PFSK-1 (cell line): ENCODE data around the gene C17orf75.

ENCODE experiments used
- FOXP2 ChIP-seq: optimal IDR thresholded peaks from 2 replicates; pipeline ENCODE3; 2011; ENCODE audit warnings: borderline replicate concordance, control low read depth, inconsistent platforms; ENCODE audit not compliant: insufficient read depth; ENCODE audit errors: extremely low read length, extremely low read depth
- POLR2AphosphoS5 ChIP-seq: IDR thresholded peaks from 2 replicates; pipeline ENCODE4 v1.6.1; 2012; ENCODE audit warnings: low read depth, mild to moderate bottlenecking, control low read depth, low read length, moderate library complexity
- REST ChIP-seq, 2 experiments: IDR thresholded peaks; 2 replicates each; pipeline versions ENCODE4 v1.6.1 to v1.8.0; 2011 to 2012; ENCODE audit warnings: low read depth in 2 of 2, low read length in 2 of 2, control low read depth in 1 of 2, inconsistent platforms in 1 of 2, mild to moderate bottlenecking in 1 of 2, moderate library complexity in 1 of 2; ENCODE audit not compliant: insufficient read depth in 1 of 2
- SIN3A ChIP-seq: IDR thresholded peaks from 2 replicates; pipeline ENCODE4 v1.6.1; 2012; ENCODE audit warnings: mild to moderate bottlenecking, low read length, moderate library complexity, borderline replicate concordance; ENCODE audit not compliant: insufficient read depth
- TAF1 ChIP-seq: IDR thresholded peaks from 2 replicates; pipeline ENCODE4 v1.6.1; 2012; ENCODE audit warnings: low read length, control low read depth, borderline replicate concordance; ENCODE audit not compliant: insufficient read depth

C17orf75 gene

DNA sequence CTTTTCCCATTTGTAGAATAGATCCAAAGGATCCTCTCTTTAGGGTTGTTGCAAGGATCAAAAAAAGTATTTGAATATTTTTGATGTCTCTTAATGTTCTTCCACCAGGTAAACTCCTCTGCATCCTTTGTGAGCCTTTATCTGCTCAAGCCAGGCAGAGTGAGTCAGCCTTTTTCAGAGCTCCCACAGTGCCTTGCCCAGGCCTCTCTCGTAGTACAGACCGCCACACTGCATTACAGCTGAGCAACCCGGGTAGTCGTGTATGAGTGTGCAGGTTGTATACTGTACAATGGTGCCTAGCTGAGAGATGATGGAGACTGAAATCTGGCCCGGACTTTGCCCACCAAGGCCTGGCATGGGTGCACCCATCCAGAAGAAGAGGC is 55.5 kb downstream of the C17orf75 start:
- TF ChIP-seq FOXP2: no peak
- no peak for TF ChIP-seq POLR2AphosphoS5
- TF ChIP-seq TAF1: no peak

GRCh38 chr17:32285746-32286517 is 56.0 kb downstream of the C17orf75 start:
- TF ChIP-seq TAF1 (no peak), POLR2AphosphoS5 (no peak), SIN3A (no peak), FOXP2 (no peak), REST (IDR thresholded peaks at IDR 0.05; ENCODE audit: insufficient read depth in 1 of 2, low read depth in 2 of 2, low read length in 2 of 2) (no peak)

GRCh38 chr17:32285306-32285705 is 56.7 kb downstream of the C17orf75 start:
- TF ChIP-seq TAF1 (no peak), FOXP2 (no peak), POLR2AphosphoS5 (no peak), REST (IDR thresholded peaks at IDR 0.05; ENCODE audit: insufficient read depth in 1 of 2, low read depth in 2 of 2, low read length in 2 of 2) (no peak), SIN3A (no peak)

- no peak for TF ChIP-seq REST (IDR thresholded peaks at IDR 0.05; ENCODE audit: insufficient read depth in 1 of 2, low read depth in 2 of 2, low read length in 2 of 2)
- TF ChIP-seq SIN3A: no peak
- no peak for TF ChIP-seq FOXP2
- TF ChIP-seq POLR2AphosphoS5: no peak
- TF ChIP-seq TAF1: no peak
Measured at GRCh38 chr17:32283745-32284201, 58.2 kb downstream of the C17orf75 start.

DNA sequence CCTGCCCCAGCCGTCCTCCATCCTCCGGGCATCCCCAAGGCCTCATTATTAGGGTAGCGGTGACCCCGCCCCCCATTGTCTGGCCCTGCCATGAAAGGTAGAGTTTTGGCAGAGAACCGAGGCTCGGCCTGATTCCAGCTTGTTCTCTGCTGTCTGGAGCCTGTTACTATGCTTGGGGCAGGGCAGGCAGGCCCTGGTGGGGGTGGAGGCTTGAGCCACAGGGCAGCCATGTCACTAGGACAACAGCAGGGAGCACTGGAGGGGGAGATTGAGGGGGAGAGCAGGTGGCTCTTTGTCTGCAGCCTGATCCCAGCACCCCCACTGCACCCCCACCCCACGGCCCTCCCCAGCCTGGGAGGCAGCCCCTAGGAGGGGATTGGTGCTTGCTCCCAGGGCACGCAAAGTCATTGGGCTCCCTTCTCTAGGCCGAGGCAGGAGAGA is 60.9 kb downstream of the C17orf75 start:
- TF ChIP-seq REST (IDR thresholded peaks at IDR 0.05; ENCODE audit: insufficient read depth in 1 of 2, low read depth in 2 of 2, low read length in 2 of 2) (no peak), SIN3A (no peak), FOXP2 (no peak), POLR2AphosphoS5 (no peak), TAF1 (no peak)
